Skin epidermis (tissue), 12 donors: ENCODE measurements around the gene HELZ2.
"Not testable (repeated sequence)": the region's sequence is repeated elsewhere in the genome, so short reads cannot be mapped to it uniquely, and the experiment has no call there.

ENCODE experiments used
- H3K27ac ChIP-seq, 21 experiments: fragments of 200-600 bp; sonication (generic) in 11 of 21; one replicate each; pipeline ENCODE4 v1.5.0; 2020; ENCODE audit warnings: mild to moderate bottlenecking in 3 of 21, inconsistent platforms in 2 of 21, moderate library complexity in 2 of 21
- H3K4me3 ChIP-seq, 7 experiments: fragments of 200-600 bp; sonication (generic) in 2 of 7; one replicate each; pipeline ENCODE4 v1.5.0; 2020; ENCODE audit warnings: inconsistent platforms in 2 of 7, mild to moderate bottlenecking in 2 of 7, moderate library complexity in 1 of 7

The HELZ2 gene

DNA sequence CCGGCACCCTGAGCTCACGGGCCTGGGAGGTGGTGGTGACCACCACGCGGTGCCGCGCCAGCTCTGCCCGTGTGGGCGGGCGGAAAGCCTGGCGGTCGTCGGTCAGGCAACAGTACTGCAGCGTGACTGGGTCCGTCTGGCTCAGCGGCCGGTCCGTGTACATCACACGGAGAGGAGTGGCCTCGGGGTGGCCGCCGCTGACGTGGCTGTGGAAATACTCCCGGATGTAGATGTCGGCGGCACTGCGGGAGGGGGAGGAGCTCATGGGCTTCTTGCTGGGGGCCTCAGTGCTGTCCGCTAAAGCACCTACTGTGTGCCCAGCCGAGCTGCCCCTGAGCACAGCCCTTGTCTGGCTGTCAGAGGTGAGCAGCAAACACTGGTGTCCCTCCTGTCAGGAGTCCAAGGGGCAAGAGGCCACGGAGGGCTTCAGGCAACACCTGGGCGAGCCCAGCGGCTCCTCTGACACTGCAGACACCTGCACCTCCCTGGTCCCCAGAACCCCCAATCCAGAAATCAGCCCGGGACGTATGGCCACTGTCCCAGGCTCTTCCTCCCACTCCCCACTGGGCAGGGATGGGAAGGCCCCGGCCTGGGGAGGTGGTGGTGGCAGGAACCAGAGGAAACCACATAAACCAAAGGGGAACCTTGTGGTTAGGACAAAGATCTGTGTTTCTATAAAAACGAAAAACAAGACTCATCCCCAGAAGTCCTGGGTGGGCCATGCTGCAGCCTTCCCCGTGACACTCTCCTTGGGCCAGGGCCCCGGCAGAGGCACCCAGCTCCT is 6.5 kb downstream of the HELZ2 start:
- Histone ChIP-seq H3K4me3 (peak overlapping the region in 3 of 7 experiments; percentile 6 to 22 (median 11)), H3K27ac (peak overlapping the region in 10 of 21 experiments; percentile 7 to 76 (median 46))

DNA sequence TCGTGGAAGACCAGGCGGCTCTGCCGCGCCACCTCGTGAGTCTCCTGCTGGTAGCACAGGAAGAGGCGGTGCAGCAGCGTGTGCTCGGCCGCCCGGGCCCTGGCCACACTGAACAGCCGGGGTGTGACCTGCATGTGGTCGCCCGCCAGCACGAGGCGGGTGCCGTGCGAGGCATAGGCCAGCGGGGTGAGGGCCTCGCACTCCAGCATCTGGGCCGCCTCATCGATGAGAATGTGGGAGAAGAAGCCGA is 7.0 kb downstream of the HELZ2 start:
- H3K4me3 ChIP-seq: peak overlapping the region in 1 of 7 experiments; percentile 22
- H3K27ac ChIP-seq: peak overlapping the region in 3 of 21 experiments; percentile 27 to 74 (median 46)

DNA sequence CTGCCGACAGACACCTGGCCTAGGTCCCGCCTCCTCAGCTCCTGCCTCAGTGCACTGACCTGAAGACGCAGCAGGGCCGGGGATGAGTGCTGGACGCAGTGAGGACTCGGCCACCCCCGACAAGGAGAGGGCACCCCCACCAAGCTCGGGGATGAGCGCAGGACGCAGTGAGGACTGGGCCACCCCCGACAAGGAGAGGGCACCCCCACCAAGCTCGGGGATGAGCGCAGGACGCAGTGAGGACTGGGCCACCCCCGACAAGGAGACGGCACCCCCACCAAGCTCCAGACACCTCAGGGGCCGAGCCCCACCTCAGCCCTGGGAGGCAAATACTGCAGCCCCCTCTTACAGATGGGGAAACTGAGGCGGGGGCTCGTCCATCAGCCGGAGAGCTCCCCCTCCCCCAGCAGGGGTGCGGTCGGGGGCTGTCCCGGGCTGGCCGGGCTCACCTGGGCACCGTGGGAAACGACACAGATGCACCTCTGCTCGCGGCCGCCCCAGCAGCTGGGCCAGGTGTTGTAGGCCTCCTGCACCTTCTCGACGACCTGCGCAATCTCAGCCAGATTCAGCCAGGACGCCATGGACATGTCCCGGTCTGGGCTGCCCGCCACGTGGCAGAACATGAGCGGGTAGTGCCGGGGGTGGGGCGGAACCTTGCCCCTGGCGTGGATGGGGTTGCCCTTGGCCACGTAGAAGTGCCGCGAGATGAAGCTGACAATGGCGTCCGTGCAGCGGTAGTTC is 7.5 kb downstream of the HELZ2 start:
- H3K27ac ChIP-seq: peak overlapping the region in 3 of 21 experiments; percentile 27 to 74 (median 46)
- peak overlapping the region in 1 of 7 experiments; percentile 22 for H3K4me3 ChIP-seq

DNA sequence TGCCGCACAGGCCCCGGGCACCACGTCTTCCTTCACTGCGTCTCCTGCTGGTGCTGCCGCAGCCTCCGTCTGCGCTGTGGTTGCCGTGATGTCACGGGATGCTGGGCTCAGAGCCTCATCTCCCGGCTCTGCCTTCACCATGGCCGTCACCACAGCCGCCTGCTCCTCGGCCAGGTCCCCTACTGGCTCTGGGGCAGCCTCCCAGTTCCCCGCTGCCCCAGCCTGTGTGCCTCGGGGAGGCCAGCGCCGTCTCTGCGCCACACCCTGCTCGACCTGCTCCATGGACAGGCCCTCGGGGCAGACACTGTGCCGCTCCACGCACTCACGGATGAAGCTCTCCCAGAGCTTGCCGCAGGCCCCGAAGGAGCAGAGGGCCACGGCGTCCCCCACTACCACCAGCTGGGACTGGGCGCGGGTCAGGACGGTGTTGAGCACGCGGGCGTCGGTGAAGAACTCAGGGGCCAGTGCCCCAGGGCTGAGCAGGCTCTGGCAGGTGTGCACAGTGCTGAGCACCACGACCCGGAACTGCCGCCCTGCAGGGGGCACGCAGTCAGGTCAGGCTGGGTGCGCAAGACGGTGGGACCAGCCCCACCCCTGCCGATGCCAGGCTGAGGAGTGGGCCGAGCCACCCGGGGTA is 8.2 kb downstream of the HELZ2 start:
- H3K27ac ChIP-seq: no peak overlapping the region
- H3K4me3 ChIP-seq: no peak overlapping the region

DNA sequence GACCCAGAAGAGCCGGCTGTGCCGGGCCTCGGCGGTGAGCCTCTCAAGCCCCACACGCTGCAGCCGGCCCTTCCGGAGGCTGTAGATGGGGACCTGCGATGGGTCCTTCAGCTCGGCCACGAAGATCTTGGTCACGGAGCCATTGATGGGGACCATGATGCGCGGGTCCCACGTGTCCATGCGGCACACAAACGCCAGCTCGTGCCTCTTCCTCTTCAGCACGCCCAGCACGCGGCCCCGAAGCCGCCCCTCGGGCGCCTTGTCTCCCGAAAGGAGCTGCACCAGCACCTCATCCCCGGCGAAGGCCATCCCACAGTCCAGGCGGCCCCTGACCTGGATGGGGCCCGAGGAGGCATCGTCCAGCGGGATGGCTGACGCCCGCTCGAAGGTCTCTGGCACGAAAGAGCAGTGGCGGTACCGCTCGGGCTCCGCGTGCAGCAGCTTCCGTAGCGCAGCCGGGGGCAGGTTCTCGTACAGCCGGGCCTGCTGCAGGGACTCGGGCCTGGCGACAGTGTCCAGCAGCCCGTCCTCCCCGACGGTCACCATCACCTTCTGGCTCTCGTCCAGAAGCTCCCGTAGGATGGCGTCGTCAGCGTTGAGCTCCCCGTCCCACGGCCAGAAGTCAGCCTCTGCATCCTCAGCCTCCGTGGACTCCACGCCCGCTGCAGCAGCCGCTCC is 8.9 kb downstream of the HELZ2 start:
- no peak overlapping the region for H3K4me3 ChIP-seq
- H3K27ac ChIP-seq: no peak overlapping the region

DNA sequence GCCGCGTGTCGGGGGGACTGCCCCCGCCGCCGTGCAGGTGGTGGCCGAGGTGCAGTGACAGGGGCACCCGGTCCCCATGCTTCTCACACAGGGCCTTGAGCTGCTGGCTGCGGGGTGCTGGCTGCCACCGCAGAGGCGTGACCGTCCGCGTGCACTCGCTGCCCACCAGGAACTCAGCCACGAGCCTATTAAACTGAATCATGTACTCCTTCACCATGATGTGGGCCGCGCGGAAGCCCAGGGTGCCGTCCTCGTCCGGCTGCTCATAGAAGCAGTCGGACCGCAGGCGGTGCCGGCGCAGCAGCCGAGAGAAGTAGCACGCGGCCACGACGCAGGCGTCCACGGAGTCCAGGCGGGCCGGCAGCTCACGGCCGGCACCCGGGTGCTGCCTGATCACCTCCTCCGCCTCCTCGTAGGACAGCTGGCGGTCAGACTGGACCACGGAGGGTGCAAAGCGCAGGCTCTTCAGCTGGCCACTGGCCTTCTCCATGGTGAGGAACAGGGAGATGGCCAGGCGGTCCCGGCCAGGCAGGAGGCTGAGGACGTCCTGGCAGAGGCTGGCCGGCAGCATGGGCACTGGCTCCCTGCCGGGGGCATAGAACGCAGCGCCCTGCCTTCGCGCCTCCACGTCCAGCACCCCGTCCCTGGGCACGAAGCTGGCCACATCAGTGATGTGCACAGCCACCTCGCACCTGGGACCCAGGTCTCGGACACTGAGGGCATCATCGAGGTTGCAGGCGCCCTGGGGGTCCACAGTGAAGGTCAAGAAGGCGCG is 9.8 kb downstream of the HELZ2 start:
- H3K4me3 ChIP-seq: no peak overlapping the region
- H3K27ac ChIP-seq: no peak overlapping the region

DNA sequence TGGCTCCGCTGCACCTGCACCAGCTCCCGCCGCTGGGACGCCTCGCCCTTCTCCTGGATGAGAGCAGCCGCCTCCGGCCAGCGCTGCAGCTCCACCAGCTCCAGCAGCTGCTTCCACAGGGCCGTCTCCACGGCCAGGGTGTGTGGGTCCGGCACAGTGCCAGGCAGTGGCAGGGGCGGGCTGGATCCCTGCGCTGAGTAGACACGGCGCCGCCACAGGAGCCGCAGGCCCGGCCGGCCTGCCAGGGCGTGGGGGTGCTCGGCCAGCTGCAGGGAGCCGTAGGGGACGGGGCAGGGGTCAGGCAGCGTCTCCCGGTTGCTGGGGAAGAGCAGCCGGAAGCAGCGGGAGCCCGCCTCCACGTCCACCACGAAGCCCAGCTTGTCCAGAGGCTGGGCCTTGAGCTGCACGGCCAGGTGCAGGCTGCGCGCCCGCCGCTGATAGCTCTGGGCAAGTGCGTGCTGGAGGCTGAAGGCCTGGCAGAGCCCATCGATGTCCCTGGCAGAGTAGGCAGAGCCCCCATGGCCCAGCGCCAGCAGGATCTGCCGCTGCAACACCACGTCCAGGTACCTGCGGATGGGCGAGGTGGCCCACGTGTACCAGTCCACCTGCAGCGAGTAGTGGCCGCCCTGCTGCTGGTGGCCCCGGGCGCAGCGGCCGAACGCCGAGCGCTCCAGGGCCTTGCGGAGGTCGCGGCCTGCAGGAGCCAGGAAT is 10.7 kb downstream of the HELZ2 start:
- Histone ChIP-seq H3K4me3 (no peak overlapping the region), H3K27ac (no peak overlapping the region)

DNA sequence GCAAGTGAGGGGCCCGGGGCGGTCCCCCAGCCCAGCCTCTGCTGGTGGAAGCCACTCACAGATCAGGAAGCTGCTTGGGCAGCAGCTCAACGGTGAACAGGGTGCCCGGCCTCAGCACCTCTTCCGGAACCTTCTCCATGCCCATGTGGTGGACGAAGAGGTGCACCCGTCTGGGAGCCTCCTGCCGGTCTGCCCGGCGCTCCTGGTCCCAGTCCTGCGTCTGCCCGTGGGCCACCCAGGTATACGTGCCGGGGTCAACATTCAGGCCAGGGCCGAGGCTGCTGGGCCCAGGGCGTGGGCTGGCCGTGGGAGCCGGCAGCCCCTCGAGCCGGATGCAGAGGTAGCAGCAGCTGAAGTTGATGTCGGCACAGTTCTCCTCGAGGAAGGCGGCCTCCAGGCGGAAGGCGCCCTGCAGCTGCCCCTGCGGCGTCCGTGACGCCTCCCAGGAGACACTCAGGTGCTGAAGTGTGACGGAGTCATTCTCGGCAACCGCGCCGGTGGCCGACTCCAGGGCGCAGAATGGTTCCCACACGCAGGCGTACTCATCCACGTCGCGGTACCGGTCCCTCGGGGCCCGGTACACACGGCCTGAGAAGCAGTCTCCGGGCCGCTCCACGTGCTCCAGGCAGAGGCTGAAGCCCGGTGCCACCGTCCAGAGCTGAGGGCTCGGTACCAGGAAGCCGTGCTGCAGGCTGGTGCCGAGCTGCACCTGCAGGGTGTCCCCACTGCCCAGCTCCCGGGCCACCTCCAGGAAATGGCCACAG is 11.4 kb downstream of the HELZ2 start:
- Histone ChIP-seq H3K4me3 (no peak overlapping the region), H3K27ac (no peak overlapping the region)

DNA sequence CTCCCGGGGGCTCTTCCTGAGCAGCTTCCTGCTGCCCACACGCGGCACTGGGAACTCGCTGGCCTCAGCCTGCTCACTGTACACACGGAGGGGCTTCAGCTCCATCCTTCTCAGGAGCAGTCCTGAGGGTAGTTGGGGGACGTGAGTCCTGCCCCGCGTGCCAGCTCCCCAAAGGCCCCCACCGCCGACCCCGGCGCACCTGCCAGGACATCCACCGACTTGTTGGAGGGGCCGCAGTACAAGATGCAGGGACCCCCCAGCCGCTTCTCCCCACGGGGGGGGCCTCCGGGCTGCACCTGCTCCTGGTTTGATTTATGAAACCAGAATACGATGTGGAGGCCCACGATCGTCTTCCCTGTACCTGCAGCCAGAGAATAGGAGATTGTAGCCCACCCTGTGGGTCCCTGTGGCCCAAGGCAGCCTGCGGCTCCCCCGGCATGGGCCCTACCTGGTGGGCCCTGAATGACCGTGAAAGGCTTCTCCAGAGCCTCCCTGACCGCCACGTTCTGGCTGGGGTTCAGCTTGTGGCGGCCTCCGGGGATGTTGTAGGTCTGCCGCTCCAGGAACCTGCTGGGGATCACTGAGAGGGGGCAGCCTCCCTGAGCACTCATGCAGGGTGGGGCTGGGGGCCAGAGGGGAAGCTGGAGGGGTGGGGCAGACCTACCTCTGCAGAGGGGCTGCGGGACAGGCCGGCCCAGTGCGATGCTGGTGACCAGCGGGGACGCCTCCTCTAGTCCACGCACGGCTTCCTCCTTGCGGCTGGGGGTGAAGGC is 12.2 kb downstream of the HELZ2 start:
- Histone ChIP-seq H3K4me3 (no peak overlapping the region), H3K27ac (no peak overlapping the region)

DNA sequence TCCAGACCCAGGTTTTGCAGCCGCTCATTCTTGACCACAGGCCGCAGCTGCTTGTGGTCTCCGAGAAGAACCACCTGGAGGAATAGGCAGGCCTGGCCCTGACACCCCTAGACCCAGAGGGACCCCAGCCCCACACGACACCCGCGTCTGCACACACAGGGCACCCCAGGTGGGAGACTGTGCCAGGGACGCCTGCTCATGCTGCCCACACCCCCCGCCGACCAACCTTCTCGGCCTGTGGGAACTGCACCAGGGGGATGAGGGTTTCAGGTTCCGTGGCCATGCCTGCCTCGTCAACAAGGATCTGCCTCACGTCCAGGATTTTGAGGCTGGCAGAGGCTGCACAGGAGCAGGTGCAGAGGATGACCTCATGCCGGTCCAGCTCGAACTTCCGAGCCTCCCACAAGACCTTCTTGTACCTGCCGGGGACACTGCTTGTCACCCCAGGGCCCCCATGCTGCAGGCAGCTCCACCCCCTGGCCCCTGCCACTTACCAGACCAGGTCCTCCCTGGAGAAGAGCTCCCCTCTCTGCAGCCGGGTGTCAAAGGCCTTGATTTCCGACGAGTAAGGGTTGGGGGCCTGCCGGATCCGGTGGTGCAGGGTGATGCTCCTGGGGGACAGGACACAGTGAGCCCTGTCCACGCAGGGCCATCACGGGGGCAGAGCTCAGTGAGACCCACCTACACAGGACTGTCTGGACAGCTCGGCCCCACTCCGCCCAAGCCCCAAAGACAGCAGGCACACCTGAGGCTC is 13.0 kb downstream of the HELZ2 start:
- H3K4me3 ChIP-seq: no peak overlapping the region

DNA sequence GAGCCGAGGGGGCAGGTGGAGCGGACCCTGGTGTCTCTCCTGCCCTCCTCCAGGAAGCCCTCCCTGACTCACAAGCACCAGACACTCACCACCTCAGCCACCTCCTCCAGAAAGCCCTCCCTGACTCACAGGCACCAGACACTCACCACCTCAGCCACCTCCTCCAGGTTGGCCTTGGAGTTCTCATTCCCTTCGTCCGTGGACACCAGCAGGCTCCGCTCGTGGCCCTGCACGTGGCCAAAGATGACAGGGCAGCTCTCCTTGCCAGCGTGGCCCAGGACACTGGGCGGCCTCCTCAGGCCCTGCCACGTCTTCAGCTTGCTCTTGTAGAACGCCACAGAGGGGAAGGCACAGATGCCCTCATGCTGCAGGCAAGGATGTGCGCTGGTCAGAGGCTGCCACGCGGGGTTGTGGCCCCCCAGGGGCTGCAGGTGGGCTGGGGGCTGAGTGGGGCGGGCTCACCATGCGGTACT is 13.7 kb downstream of the HELZ2 start:
- no peak overlapping the region for H3K4me3 ChIP-seq
- no peak overlapping the region for H3K27ac ChIP-seq

More for the DNA sequence above, 13.0 kb downstream of the HELZ2 start:
- H3K27ac ChIP-seq: no peak overlapping the region

DNA sequence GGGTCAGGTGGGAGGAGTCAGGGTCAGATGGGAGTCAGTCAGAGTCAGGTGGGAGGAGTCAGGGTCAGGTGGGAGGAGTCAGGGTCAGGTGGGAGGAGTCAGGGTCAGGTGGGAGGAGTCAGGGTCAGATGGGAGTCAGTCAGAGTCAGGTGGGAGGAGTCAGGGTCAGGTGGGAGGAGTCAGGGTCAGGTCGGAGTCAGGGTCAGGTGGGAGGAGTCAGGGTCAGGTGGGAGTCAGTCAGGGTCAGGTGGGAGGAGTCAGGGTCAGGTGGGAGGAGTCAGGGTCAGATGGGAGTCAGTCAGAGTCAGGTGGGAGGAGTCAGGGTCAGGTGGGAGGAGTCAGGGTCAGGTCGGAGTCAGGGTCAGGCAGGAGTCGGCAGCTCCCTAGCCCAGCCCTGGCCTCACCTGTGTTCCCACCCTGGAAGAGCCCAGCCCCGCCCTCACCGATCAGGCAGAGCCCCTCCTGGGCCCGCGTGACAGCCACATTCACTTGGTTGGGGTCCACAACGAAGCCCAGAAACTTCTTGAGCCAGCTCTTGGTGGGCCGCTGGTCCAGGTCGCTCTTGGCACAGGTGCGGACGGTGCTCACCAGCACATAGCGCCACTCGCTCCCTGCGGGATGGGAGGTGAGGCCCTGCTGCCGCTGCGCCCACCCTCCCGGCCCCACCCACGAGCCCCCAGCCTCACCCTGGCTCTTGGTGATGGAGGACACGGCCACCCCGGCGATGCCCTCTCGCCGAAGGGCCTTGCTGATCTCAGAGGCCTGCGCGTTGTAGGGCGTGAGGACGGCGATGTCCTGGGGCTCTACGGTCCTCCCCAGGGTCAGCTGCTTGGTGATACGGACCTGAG is 14.3 kb downstream of the HELZ2 start:
- H3K4me3 ChIP-seq, H3K27ac ChIP-seq: not testable (repeated sequence)

DNA sequence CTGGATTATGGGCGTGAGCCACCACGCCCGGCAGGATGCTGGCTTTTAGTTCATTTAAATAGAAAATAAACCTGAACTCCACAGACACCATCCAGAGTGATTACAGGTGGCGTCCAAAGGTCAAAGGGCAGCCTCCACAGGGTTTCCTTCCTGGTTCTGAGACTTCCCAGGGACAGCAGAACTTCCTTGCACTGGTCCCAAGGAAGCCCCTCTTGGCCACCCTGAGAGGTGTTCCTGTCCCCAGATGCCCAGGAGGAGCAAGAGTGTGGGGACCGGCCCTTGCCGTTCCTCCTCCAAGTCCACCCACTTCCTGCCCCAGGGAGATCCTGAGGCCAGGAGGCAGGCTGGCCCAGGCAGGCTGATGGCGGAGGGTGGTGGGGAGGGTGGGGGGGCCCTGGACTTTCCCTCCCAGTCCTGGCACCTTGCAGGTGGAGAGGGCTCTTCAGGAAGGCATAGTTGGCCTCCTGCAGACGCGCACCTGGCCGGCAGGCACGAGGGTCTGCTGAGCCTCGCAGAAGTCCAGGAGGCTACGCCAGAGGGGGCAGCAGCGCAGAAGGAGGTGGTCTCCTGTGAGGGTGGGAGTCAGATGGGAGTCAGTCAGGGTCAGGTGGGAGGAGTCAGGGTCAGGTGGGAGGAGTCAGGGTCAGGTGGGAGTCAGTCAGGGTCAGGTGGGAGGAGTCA is 15.1 kb downstream of the HELZ2 start:
- Histone ChIP-seq H3K27ac (no peak overlapping the region), H3K4me3 (no peak overlapping the region)

DNA sequence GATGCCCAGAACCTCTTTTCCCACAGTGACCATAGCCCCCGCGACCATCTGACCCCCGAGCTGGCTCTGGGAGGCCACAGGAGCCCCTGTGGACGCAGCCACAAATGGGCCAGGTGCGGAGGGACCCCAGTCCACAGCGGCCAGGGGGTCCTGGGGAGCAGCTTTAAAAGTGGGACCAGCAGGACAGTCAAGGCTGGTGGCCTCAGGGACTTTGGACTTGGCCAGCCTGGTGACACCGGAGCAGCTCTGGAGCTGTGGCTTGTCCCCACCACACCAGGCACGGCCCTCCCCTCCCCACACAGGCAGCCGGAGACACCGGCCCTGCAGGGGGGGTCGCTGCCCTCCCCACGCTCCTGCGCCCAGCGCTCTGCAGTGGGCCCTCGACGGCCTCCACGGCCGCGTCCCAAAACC is 16.6 kb downstream of the HELZ2 start:
- no peak overlapping the region for H3K4me3 ChIP-seq

DNA sequence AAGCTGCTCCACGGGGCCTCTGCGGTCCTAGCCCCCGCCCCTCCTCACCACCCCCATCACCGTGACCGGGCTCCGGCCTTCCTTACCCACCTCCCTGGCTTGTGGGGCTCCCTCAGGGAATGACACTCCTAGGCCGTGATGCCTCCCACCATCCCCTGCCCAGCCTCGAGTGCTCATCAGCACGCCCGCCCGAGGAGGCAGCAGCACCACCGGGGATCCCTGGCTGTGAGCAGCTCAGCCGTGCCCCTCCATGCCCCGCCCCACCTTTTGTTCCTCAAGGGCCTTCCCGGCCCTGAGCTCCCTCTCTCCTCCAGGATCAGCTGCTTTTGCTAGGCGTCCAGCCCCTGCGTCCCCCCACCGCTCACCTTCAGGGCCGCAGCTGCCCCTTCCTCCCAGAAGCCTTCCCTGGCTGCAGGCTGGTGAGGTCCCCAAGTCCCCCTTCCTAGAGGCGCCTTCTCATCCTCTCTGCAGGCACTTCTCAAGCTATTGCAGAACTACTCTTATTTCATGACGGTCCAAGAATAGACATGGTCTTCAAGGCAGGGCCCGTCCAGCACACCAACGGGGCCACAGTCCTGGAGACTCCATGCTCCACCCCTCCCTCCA is 17.1 kb downstream of the HELZ2 start:
- Histone ChIP-seq H3K27ac (no peak overlapping the region), H3K4me3 (no peak overlapping the region)

More for the DNA sequence above, 16.6 kb downstream of the HELZ2 start:
- no peak overlapping the region for H3K27ac ChIP-seq
